Stimulated activated CD4-positive, alpha-beta T cell treated with anti-CD3 and anti-CD28 coated beads, Interleukin-12 subunit alpha, Interleukin-12 subunit beta, amount 100 ng/mL, for 24 hours (primary cell): ENCODE data around the gene NMNAT1.
"Not testable (repeated sequence)": the region's sequence is repeated elsewhere in the genome, so short reads cannot be mapped to it uniquely, and the experiment has no call there.

Experiments used
- DNase-seq, 2 experiments: peaks; one replicate each; pipeline ENCODE4 v3.0.0-alpha.2; 2020; ENCODE audit warnings: low read depth in 2 of 2

NMNAT1 gene

GRCh38 chr1:9920606-9921005 lies 22.7 kb upstream of the NMNAT1 start:
- DNase-seq, result no peak

DNA sequence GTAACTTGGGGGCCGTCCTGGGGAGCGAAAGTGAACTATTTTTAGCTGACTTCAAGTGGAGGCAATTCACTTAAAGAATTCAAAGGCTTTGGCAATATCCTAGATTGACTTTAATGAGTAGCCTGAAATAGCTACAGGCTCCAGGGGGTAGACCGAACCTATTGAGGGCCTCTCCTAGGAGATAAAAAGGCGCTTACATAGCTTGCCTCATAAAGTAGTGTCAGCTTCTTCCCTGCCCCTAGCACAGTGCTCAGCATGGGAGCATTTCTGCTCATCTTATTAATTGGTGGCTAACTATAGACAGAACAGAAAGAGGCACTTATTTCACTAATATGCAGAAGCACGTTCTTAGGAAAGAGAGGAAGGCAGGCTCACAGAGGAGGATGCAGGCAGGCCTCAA lies 20.9 kb upstream of the NMNAT1 start:
- DNase-seq, result no peak

DNA sequence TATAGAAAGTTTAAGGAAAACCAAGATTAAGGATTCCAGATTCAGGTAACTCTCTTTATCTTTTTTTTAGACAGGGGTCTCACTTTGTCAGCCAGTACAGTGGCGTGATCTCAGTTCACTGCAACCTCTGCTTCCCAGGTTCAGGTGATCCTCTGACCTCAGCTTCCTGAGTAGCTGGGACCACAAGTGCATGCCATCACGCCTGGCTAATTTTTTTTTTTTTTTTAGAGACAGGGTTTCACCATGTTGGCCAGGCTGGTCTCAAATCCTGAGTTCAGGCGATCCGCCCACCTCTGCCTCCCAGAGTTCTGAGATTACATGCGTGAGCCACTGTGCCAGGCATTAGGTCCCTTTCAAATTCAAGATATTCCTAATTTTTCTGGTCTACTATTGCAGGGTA lies 16.0 kb upstream of the NMNAT1 start:
- no peak for DNase-seq

DNA sequence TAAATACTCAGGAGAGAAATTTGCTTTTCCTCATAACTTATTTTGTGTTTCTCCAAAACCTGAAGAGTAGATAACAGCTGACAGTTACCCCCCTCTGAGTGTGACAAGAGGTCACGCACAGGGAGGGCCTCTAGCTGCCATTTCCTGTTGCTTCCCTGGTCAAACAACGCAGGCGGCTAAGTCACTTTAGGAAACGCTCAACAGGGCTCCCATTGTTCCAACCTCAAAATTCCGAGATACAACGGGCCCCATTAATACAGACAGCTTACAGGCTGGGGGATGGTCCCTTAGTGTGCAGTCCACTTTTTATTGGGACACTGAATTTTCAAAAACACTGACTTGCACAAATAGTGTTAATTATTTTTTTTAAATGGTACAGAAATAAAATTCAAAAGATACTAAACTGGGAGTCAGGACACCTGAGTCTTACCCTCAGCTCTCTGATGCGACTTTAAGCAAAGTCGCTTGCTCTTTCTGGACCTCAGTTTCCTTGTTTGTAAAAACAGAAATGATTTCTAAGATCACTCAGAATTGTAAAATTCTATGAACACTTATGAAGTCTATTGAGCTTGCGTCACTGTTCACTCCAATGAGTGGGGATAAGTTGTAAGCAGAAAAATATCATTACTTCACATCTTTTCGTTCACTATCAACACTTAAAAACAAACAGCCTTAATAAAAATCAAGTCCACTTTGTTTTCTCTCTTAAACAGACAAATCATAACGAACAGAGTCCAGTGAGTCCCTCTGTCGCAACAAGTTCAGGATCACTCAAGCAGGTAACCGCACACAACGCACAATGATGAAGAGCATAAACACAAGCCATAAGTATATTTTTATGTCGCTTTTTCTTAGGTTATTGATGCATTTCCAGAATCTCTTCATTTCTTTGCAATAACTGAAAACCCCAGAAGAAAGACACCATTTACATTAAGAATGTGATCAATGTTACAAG lies 13.6 kb upstream of the NMNAT1 start:
- DNase-seq, result no peak

- no peak for DNase-seq
Observed at GRCh38 chr1:9942399-9942938, 806 bp upstream of the NMNAT1 start.

DNA sequence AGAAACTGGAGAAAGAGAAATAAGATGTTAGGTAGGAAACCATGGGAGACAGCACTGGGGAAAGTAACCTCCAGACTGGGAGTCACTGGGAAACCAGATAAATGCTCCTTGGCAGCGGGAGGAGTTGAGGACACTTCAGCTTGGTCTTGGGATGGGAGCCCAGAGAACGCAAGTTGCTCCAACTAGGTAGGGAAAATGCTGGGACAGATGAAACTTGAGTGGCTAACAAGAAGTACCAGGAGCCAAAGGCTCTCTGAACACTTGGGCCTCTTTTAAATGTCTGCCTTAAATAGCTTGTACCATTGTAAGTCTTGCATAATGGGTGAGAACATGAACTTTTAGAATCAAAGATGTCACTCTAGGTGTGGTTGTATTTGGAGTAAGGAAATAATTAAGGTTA lies 3.0 kb downstream of the NMNAT1 start:
- DNase-seq, result no peak

DNA sequence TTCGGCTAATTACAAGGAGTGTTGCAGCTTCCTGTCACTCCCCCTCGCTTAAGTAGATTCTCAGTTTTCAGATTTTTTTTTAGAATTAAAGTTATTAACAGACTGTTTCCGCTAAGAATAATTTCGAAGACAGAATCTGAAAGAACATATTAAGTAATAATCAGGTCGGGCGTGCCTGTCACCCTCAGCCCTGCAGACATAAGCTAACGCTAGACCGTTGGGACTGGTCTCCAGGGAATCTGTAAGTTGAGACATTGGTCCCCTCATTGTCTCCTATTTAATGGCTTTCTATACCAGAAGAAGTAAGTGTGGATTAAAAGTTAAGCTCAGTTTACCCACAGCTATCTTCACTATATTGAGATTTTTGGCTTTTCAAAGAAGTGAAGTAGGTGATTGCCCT lies 14.5 kb downstream of the NMNAT1 start:
- no peak for DNase-seq

DNA sequence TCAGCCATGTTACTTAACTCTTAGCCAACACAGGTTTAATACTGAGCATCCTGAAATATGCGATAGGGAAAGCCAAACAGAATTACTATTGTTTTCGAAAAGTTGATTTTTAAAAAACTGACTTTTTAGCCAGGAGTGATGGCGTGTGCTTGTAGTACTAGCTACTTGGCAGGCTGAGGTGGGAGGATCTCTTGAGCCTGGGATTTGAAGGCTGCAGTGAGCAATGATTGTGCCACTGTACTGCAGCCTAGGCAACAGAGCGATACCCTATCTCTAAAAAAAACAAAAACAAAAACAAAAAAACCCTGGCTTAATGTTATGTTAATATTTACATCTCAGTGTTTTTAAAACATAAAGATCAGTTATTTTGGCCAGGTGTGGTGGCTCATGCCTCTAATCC lies 16.7 kb downstream of the NMNAT1 start:
- no peak for DNase-seq

DNA sequence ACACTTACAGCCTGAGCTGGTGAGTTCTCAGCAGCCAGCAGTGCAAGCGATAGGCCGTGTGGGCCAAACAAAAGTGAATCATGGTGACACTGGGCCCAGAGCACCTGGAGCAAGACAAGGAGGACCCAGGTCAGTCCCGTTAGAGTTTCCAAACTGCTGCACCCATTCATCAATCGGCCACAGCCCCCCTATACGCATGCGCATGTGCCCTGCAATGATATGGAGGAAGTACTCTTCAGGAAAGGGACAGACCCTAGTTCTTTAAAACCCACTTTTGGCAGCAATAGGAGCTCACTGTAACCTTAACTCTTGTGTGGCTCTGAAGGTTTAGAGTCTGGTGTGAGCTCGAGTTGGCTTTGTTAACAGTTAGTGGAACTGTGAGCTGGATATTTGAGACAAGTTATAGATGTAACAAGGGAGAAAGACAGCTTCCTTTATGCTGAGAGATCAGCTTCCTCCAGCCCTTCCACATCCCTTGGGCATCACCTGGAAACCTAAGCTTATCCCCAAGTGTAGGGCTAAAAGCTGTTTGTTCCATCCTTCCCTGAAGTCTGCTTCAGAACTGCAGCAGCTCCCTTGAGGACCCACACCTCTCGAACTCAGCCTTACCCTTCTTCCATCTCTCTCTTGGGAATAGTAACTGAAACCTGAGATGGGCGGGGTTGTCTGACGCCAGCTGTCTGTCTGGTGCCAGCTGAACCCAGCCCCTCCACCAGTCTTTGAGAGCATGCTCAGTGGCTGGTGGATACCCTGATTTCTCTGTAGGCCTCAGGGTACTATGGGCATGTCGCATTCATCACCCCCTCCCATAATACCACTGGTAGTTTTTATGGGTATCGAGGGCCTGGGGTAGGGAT lies 17.7 kb downstream of the NMNAT1 start:
- DNase-seq, result no peak

- no peak for DNase-seq
Observed at GRCh38 chr1:9984253-9984652, 41.0 kb downstream of the NMNAT1 start.

- no peak for DNase-seq
Observed at GRCh38 chr1:9985001-9985400, 41.7 kb downstream of the NMNAT1 start.

DNA sequence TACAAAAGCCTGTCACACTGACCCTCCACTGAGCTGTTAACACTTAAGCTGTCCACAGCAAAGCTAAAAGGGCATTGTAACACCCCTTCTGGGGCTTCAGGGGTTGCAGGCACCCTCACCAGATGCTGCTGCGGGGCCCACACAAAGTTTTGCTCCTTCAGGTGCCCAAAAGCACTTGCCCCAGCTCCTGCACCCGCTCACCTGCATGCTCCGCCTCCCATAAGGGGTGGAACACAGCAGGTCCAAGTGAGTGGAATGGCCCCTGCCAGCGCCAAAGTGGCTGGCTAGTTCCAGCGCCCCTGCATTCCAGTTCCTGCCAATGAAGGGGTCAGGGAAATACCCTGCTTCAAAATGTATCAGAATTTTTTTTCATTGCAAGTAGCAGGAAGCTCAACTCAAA lies 46.5 kb downstream of the NMNAT1 start:
- DNase-seq, result no peak

GRCh38 chr1:9990944-9991343 lies 47.7 kb downstream of the NMNAT1 start:
- DNase-seq, result no peak

DNA sequence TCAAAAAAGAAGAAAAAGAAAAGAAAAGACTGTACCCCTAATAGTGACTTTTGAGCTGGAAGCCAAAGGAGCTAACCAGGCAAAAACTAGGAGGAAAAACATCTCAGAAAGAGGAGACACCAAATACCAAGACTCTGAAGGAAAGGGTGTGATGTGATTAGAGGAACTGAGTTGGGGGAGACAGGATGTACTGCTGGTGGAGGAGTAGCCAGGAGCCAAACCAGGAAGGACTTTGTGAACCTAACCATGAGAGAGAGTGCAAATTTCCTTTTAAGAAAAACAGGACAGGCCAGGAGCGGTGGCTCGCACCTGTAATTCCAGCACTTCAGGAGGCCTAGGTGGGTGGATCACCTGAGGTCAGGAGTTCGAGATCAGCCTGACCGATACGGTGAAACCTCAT lies 49.6 kb downstream of the NMNAT1 start:
- no peak for DNase-seq

DNA sequence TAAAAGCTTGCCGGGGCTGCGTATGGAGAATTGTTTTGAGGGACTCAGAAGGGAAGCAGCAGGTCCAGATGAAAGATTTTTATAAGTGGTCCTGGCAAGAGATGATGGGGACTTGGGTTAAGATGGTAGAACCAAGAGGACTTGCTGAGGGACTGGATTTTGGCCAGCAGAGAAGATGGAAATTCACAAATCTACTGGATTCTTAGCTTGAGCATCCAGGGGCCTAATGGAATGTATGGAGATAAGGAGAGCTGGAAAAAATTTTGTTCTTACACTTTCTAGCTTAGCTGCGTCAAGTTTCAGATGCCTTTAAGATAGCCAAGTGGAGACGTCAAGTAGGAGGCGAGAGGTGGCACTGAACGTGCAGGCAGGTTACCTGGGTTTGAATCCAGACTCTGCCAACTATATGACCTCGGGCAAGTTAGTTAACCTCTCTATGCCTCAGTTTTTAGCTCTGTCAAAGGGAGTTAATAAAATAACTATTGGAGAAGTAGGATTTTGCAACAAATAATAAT lies 50.3 kb downstream of the NMNAT1 start:
- DNase-seq, result no peak

- DNase-seq, result no peak
Observed at GRCh38 chr1:9996624-9997582, 53.6 kb downstream of the NMNAT1 start, which contains the start of gene RBP7. Gene RBP7, plus strand, starts transcription at chr1:9997228. Its CDS starts 31 bp downstream, at chr1:9997259.

- no peak for DNase-seq
Observed at GRCh38 chr1:10001016-10001665, 57.9 kb downstream of the NMNAT1 start.

- DNase-seq, result not testable (repeated sequence)
Observed at GRCh38 chr1:10005248-10005647, 62.0 kb downstream of the NMNAT1 start.

GRCh38 chr1:10007169-10007568 lies 63.9 kb downstream of the NMNAT1 start:
- DNase-seq, result no peak

DNA sequence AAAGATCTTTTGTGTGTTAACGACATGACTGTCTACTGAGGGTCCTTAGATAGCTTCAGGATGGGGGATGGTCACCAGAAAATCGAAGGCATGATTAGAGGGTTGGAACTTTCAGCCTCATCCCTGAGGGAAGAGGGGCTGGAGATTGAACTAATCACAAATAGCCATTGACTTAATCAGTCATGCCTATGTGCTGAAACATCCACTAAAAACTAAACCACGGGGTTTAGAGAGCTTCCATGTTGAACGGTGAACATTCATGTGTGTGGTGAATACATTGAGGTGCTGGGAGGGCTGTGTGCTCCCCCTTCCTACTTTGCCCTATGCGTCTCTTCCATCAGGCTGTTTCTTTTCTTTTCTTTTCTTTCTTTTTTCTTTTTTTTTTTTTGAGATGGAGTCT lies 70.7 kb downstream of the NMNAT1 start:
- DNase-seq, result no peak
